DMS 273 (cell line): ENCODE results near the gene TMEM141.
"Not testable (repeated sequence)": the region's sequence is repeated elsewhere in the genome, so short reads cannot be mapped to it uniquely, and the experiment has no call there.

ENCODE experiments used
- DNase-seq: peaks from one replicate; lab custom pipeline; 2025; ENCODE audit not compliant: unreplicated experiment; lab: John Stamatoyannopoulos, UW

Gene TMEM141

GRCh38 chr9:136755302-136756133, 35.6 kb upstream of the TMEM141 start:
- DNase-seq = not testable (repeated sequence)

GRCh38 chr9:136756134-136756438, 35.1 kb upstream of the TMEM141 start:
- DNase-seq = no peak

- no peak for DNase-seq
These were observed 34.3 kb upstream of the TMEM141 start for GRCh38 chr9:136756836-136757235.

- DNase-seq = no peak
These were observed 33.8 kb upstream of the TMEM141 start for GRCh38 chr9:136757328-136757727.

DNA sequence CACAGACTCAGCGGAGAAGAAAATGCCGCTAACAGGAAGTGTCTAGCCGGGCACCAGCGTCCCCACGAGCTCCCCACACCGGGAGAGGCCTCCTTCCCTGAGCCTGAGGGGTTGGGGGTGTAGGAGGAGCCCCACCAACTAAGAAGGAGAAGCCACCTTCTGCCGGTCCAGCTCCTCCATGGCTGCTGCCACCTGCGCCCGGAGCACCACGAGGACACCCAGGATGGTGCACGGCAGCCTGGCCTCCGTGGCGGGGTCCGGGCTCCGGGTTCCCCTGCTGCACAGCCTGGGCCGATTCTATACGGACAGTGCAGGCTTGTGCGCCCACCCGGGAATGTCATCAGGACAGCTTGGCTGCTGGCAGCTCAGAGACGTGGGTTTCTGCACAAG, 33.4 kb upstream of the TMEM141 start:
- no peak for DNase-seq

- DNase-seq = no peak
These were observed 32.1 kb upstream of the TMEM141 start for GRCh38 chr9:136759001-136759400.

GRCh38 chr9:136759436-136760325, 31.5 kb upstream of the TMEM141 start:
- no peak for DNase-seq

DNA sequence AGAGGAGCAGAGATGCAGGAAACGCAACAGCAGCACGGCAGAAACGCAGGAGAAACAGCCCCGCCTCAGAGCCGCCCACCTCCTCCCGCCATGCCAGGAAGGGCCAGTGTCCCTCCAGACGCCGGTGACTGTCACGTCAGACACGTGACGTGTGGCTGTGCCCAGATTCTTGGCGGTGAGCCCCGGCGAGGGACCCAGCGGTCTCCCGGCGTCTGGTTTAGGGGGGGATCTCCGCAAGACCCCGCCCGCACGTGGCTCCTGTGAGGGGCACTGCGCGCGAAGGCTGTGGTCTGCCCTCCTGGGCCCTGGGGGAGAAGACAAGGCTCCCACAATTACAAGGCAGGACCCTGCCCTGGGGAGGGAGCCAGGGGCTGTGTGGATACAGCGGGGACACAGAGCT, 30.7 kb upstream of the TMEM141 start:
- DNase-seq = no peak

DNA sequence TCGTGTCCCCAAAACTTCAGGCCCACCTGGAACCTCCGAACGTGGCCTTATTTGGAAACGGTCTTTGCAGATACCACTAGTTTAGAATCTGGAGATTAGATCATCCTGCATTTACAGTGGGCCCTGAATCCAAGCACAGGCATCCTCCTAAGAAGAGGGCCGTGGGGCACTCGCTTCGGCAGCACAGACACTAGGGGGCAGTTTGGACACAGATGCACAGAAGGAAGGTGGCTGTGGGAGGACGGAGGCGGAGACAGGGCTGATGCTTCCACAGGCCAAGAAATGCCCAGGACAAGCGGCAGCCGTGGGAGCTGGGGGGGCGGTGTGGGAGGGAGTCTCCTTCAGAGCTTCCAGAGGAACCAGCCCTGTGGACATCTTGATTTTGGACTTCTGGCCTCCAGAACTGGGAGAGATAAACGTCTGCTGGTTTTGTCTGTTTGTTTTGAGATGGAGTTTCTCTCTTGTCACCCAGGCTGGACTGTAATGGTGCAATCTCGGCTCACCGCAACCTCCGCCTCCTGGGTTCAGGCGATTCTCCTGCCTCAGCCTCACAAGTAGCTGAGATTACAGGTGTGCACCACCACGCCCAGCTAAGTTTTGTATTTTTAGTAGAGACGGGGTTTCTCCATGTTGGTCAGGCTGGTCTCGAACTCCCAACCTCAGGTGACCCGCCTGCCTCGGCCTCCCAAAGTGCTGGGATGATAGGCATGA, 30.2 kb upstream of the TMEM141 start:
- peak; percentile 80 for DNase-seq

DNA sequence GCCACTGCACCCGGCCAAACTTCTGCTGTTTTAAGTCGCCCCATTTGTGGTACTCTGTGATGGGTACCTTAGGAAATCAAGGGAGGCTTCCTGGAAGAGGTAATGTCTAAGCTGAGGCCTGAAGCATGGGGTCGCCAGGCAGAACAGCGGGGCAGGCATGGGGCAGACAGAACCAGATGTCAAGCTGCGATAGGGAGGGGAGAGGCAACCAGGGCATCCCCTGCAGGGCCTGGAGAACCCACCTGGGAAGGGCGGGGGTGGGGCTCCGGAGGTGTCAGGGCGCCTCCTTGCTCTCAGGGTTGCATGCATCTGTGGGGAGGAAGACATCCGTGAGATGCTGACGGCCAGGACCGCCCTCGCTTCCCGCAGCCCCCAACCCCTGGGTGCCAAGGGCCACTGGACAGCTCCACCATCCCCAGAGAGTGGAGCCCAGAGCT, 29.6 kb upstream of the TMEM141 start:
- DNase-seq = no peak

GRCh38 chr9:136762221-136762691, 28.9 kb upstream of the TMEM141 start:
- DNase-seq = no peak

- DNase-seq = peak; percentile 74
These were observed 28.1 kb upstream of the TMEM141 start for GRCh38 chr9:136762915-136763648.

DNA sequence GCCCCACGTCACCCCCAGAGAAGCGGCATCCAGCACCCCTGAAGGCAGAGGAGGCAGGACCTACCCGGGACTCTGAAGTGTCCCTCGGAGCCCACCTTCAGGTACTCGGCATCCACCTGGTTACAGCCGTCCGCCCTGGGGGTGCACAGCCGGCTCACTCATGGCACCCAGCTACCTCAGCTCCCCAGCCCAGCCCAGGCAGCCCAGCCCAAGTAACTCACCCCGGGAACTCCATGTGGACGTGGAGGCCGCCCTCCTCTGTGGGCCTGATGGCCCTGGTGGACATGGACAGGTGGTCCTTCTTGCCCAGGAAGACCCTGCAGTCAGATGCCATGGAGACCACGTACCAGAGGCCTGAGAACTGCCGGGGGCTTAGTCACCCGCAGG, 27.5 kb upstream of the TMEM141 start:
- no peak for DNase-seq

GRCh38 chr9:136764301-136764891, 26.7 kb upstream of the TMEM141 start, which contains the start of gene LCN15:
TSS of gene LCN15 (minus strand) at chr9:136764518. CDS start at chr9:136764488, 30 bp downstream.
- no peak for DNase-seq

- no peak for DNase-seq
These were observed 26.1 kb upstream of the TMEM141 start for GRCh38 chr9:136765041-136765440.

GRCh38 chr9:136765745-136766409, 25.3 kb upstream of the TMEM141 start:
- DNase-seq = not testable (repeated sequence)

DNA sequence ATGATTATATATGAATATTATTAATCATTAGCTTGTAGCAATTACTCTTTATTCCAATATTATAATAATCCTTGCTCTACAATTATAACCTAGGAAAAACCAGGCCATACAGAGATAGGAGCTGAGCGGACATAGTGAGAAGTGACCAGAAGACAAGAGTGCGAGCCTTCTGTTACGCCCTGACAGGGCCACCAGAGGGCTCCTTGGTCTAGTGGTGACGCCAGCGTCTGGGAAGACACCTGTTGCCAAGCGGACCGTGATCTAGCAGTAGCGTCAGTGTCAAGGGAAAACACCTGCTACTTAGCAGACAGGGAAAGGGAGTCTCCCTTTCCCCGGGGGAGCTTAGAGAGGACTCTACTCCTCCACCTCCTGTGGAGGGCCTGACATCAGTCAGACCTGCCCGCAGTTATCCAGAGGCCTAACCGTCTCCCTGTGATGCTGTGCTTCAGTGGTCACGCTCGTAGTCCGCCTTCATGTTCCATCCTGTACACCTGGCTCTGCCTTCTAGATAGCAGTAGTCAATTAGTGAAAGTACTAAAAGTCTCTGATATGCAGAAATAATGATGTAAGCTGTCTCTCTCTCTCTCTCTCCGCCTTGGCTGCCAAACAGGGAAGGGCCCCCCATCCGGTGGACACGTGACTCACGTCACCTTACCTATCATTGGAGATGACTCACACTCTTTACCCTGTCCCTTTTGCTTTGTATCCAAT, 24.6 kb upstream of the TMEM141 start:
- DNase-seq = peak; percentile 74

DNA sequence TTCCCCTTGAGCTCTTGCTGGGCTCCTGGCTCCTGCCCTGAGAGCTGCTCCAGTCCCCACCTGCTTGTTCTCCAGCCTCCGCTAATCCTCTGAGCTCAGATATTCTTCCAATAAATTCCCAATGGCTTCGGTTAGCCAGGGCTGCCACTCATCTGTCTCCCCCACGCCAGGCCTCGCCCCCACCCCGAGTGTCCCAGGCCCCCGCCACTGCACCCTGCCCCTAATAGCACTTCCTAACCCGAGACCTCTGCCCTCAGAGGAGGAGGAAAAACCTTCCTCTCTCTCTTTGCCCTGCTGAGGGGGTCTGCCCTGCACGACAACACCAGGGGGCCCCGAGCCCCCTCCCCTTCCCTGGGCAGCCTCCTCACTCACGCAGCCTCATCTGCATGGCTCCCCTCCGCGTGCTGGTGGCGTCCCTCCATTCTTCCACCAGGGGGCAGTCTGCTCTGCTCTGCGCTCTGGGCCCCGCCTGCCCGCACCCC, 21.4 kb upstream of the TMEM141 start:
- peak; percentile 62 for DNase-seq

DNA sequence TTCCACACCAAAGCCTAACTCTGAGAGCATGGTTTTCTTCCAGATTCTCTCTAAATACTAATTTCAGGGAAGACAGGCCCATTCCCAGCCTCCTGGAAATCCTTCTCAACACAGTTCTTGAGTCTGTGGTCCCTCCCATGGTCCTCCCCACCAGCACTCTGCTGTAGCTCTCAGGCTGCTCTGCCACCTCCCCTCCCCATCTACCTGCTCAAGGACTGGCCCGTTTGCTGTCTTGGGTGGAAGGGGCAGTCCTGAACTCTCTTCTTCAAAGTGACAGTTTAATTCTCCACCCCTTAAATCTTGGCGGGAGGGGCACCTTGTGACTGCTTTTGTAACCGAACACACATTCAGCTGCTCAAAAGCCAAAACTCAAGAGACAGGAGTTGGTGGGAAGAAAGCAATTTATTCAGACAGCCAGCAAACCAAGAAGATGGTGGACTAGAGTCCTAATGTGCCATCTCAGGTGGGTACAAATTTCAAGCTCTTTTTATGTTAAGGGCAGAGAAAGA, 19.2 kb upstream of the TMEM141 start:
- no peak for DNase-seq
